CD8-positive, alpha-beta memory T cell (primary cell): ENCODE measurements around the gene TXLNA. TPM values are rescaled to one million over a fixed set of nuclear protein-coding genes. Genes with fewer than 3 reads are reported as not detected.

Experiments
- CTCF ChIA-PET: fragments of 350-600 bp; sonication (Branson Sonifier 250); formaldehyde crosslinking; loops from one replicate; lab custom pipeline; 2021; ENCODE audit warnings: antibody characterized with exemption; lab: Charles Lee
- POLR2A ChIA-PET: fragments of 350-600 bp; sonication (Branson Sonifier 250); formaldehyde crosslinking; loops from one replicate; lab custom pipeline; 2021; ENCODE audit warnings: antibody characterized with exemption; lab: Charles Lee
- DNase-seq, 5 donors: peaks; one replicate each; pipeline versions ENCODE4 v3.0.0 to v3.0.0-alpha.2; 2020 to 2022; ENCODE audit warnings: mixed read lengths in 1 of 5
- H3K27ac ChIP-seq: one replicate; pipeline ENCODE4 v1.7.0; 2013; ENCODE audit warnings: low read depth, mild to moderate bottlenecking, low read length, moderate library complexity
- H3K27me3 ChIP-seq: 2 replicates; pipeline ENCODE4 v1.7.0; 2013; ENCODE audit warnings: low read length, mild to moderate bottlenecking; ENCODE audit not compliant: insufficient read depth, poor library complexity, severe bottlenecking
- H3K36me3 ChIP-seq: 2 replicates; pipeline ENCODE4 v1.7.0; 2013; ENCODE audit warnings: mild to moderate bottlenecking, low read length, moderate library complexity; ENCODE audit not compliant: insufficient read depth
- H3K4me1 ChIP-seq: 2 replicates; pipeline ENCODE4 v1.7.0; 2013; ENCODE audit warnings: mild to moderate bottlenecking, low read length, moderate library complexity; ENCODE audit not compliant: insufficient read depth
- H3K4me3 ChIP-seq: 2 replicates; pipeline ENCODE4 v1.7.0; 2013; ENCODE audit warnings: mild to moderate bottlenecking, low read length
- H3K9me3 ChIP-seq: 2 replicates; pipeline ENCODE4 v1.7.0; 2013; ENCODE audit warnings: mild to moderate bottlenecking, low read length
- H3K27ac Mint-ChIP-seq, 8 donors: one replicate each; pipeline ENCODE4 v1.8.0; 2020 to 2021; ENCODE audit warnings: mixed read lengths in 8 of 8, mild to moderate bottlenecking in 6 of 8, inconsistent platforms in 3 of 8, moderate library complexity in 3 of 8
- H3K27me3 Mint-ChIP-seq, 2 donors: one replicate each; pipeline ENCODE4 v1.8.0; 2020 to 2021; ENCODE audit warnings: mixed read lengths in 2 of 2, mild to moderate bottlenecking in 1 of 2, moderate library complexity in 1 of 2
- H3K36me3 Mint-ChIP-seq, 3 donors: one replicate each; pipeline ENCODE4 v1.8.0; 2020 to 2021; ENCODE audit warnings: mixed read lengths in 3 of 3, inconsistent platforms in 1 of 3, mild to moderate bottlenecking in 1 of 3
- H3K4me1 Mint-ChIP-seq, 3 donors: one replicate each; pipeline ENCODE4 v1.8.0; 2020 to 2021; ENCODE audit warnings: mixed read lengths in 3 of 3, inconsistent platforms in 1 of 3, mild to moderate bottlenecking in 1 of 3
- H3K4me3 Mint-ChIP-seq, 7 donors: one replicate each; pipeline ENCODE4 v1.8.0; 2020 to 2021; ENCODE audit warnings: mixed read lengths in 7 of 7, mild to moderate bottlenecking in 6 of 7, moderate library complexity in 4 of 7, inconsistent platforms in 2 of 7
- H3K9me3 Mint-ChIP-seq, 5 donors: one replicate each; pipeline ENCODE4 v1.8.0; 2020 to 2022; ENCODE audit warnings: mixed read lengths in 5 of 5, mild to moderate bottlenecking in 3 of 5, moderate library complexity in 2 of 5, inconsistent platforms in 1 of 5
- polyA plus RNA-seq: library from polyadenylated mRNA; unstranded; fragments of 300-500 nt; fragmentation: Illumina TruSeq; gene quantifications from one replicate; pipeline ENCODE4 v1.2.3, GENCODE V29; 2021
- total RNA-seq, 2 experiments: library from RNA; stranded (reverse); gene quantifications; one replicate each; pipeline ENCODE4 v1.2.3, GENCODE V29; 2021

Gene TXLNA
- total and polyA plus RNA-seq, 3 experiments from 2014 or later, result 31.2 to 99.9 (median 99.0) TPM

- no peaks in the 10 kb centered on the region for H3K9me3 Mint-ChIP-seq
- peak overlapping the region; percentile 86 to 99 (median 91) for H3K4me3 Mint-ChIP-seq
These were observed 889 bp upstream of the TXLNA start for GRCh38 chr1:32178380-32179192.

GRCh38 chr1:32179193-32179442 is 357 bp upstream of the TXLNA start:
- POLR2A ChIA-PET, result interaction anchor here (0.7 to 2.7 kb wide), 11 partner anchors 17 to 215 kb away, joined by 3 to 17 read pairs (median 7); partner anchors contain the start of genes BSDC1, CCDC28B, KPNA6 and MARCKSL1
- no peaks in the 10 kb centered on the region for H3K27me3 Mint-ChIP-seq
- no peaks in the 10 kb centered on the region for H3K27me3 ChIP-seq
- H3K27ac ChIP-seq, result peak overlapping the region; percentile 88
- CTCF ChIA-PET, result interaction anchor here (0.8 to 1.7 kb wide), 4 partner anchors 9 to 172 kb away, joined by 3 to 4 read pairs (median 3); no protein-coding TSS in a partner anchor
- no peaks in the 10 kb centered on the region for H3K9me3 Mint-ChIP-seq
- peak overlapping the region; percentile 74 for H3K4me3 ChIP-seq
- H3K4me3 Mint-ChIP-seq, result peak overlapping the region; percentile 86 to 99 (median 91)
- no peaks in the 10 kb centered on the region for H3K36me3 ChIP-seq
- H3K27ac Mint-ChIP-seq, result peak overlapping the region; percentile 91 to 98 (median 94)
- peaks cover 28% of the 10 kb centered on the region for H3K4me1 ChIP-seq
- H3K36me3 Mint-ChIP-seq, result peaks cover 0 to 38% (median 5%) of the 10 kb centered on the region in 3 donors
- H3K4me1 Mint-ChIP-seq, result peaks cover 31 to 46% (median 41%) of the 10 kb centered on the region in 3 donors
- no peak for DNase-seq
- no peaks in the 10 kb centered on the region for H3K9me3 ChIP-seq

More at GRCh38 chr1:32178380-32179192, 889 bp upstream of the TXLNA start:
- H3K27me3 Mint-ChIP-seq, result no peaks in the 10 kb centered on the region
- Histone ChIP-seq H3K9me3 (no peaks in the 10 kb centered on the region), H3K4me1 (peaks cover 28% of the 10 kb centered on the region), H3K27ac (peak overlapping the region; percentile 88), H3K4me3 (peak overlapping the region; percentile 74), H3K36me3 (no peaks in the 10 kb centered on the region), H3K27me3 (no peaks in the 10 kb centered on the region)
- peaks cover 0 to 35% (median 2%) of the 10 kb centered on the region in 3 donors for H3K36me3 Mint-ChIP-seq
- ChIA-PET POLR2A (interaction anchor here (0.5 to 2.7 kb wide), 12 partner anchors 17 to 216 kb away, joined by 3 to 17 read pairs (median 6); partner anchors contain the start of genes BSDC1, CCDC28B, KPNA6 and MARCKSL1), CTCF (interaction anchor here (0.8 to 1.7 kb wide), 4 partner anchors 9 to 172 kb away, joined by 3 to 4 read pairs (median 3); no protein-coding TSS in a partner anchor)
- peaks cover 28 to 41% (median 36%) of the 10 kb centered on the region in 3 donors for H3K4me1 Mint-ChIP-seq
- peak overlapping the region; percentile 91 to 98 (median 94) for H3K27ac Mint-ChIP-seq
- DNase-seq, result no peak

- Histone ChIP-seq H3K27ac (peak overlapping the region; percentile 88), H3K9me3 (no peaks in the 10 kb centered on the region), H3K27me3 (no peaks in the 10 kb centered on the region), H3K4me1 (peaks cover 28% of the 10 kb centered on the region), H3K4me3 (peak overlapping the region; percentile 74), H3K36me3 (peaks cover 4% of the 10 kb centered on the region)
- H3K4me1 Mint-ChIP-seq, result peaks cover 40 to 56% (median 52%) of the 10 kb centered on the region in 3 donors
- H3K27me3 Mint-ChIP-seq, result no peaks in the 10 kb centered on the region
- H3K36me3 Mint-ChIP-seq, result peaks cover 0 to 41% (median 7%) of the 10 kb centered on the region in 3 donors
- ChIA-PET CTCF (interaction anchor here (1.1 to 1.7 kb wide), 4 partner anchors 7 to 170 kb away, joined by 3 to 6 read pairs (median 4); partner anchors contain the start of gene KPNA6), POLR2A (interaction anchor here (0.7 to 2.7 kb wide), 8 partner anchors 16 to 214 kb away, joined by 3 to 17 read pairs (median 8); partner anchors contain the start of genes BSDC1, CCDC28B, IQCC and KPNA6)
- peak overlapping the region; percentile 86 to 99 (median 91) for H3K4me3 Mint-ChIP-seq
- H3K27ac Mint-ChIP-seq, result peak overlapping the region; percentile 84 to 98 (median 92)
- DNase-seq, result peak in 3 of 5 donors; percentile 13
- no peaks in the 10 kb centered on the region for H3K9me3 Mint-ChIP-seq
These were observed 948 bp downstream of the TXLNA start for GRCh38 chr1:32180186-32181060.

GRCh38 chr1:32181065-32181464 is 1.6 kb downstream of the TXLNA start:
- peak overlapping the region; percentile 31 to 98 (median 92) for H3K27ac Mint-ChIP-seq
- H3K9me3 Mint-ChIP-seq, result no peaks in the 10 kb centered on the region
- H3K4me3 Mint-ChIP-seq, result peak overlapping the region; percentile 86 to 99 (median 91)
- no peak overlapping the region for H3K4me3 ChIP-seq
- ChIA-PET POLR2A (interaction anchor here (1.3 to 2.7 kb wide), 4 partner anchors 24 to 73 kb away, joined by 4 to 17 read pairs (median 9); partner anchors contain the start of genes IQCC and KPNA6), CTCF (interaction anchor here (1.7 kb wide), 2 partner anchors 73 to 141 kb away, joined by 4 to 6 read pairs; partner anchors contain the start of gene KPNA6)
- no peaks in the 10 kb centered on the region for H3K27me3 ChIP-seq
- no peaks in the 10 kb centered on the region for H3K9me3 ChIP-seq
- peak overlapping the region; percentile 88 for H3K27ac ChIP-seq
- H3K27me3 Mint-ChIP-seq, result no peaks in the 10 kb centered on the region
- H3K4me1 Mint-ChIP-seq, result peaks cover 41 to 60% (median 54%) of the 10 kb centered on the region in 3 donors
- peaks cover 6% of the 10 kb centered on the region for H3K36me3 ChIP-seq
- DNase-seq, result no peak
- H3K36me3 Mint-ChIP-seq, result peaks cover 2 to 43% (median 8%) of the 10 kb centered on the region in 3 donors
- H3K4me1 ChIP-seq, result peaks cover 28% of the 10 kb centered on the region

- Mint-ChIP-seq H3K4me3 (peak overlapping the region; percentile 86 to 99 (median 91)), H3K36me3 (peaks cover 7 to 48% (median 13%) of the 10 kb centered on the region in 3 donors), H3K27ac (peak overlapping the region in 6 of 8 donors; percentile 35 to 92 (median 91)), H3K9me3 (no peaks in the 10 kb centered on the region), H3K27me3 (no peaks in the 10 kb centered on the region), H3K4me1 (peaks cover 45 to 65% (median 59%) of the 10 kb centered on the region in 3 donors)
- no peak overlapping the region for H3K27ac ChIP-seq
- no peaks in the 10 kb centered on the region for H3K9me3 ChIP-seq
- DNase-seq, result no peak
- ChIA-PET POLR2A (no interaction called here), CTCF (interaction anchor here (0.7 to 0.8 kb wide), 2 partner anchors 65 to 67 kb away, joined by 3 read pairs; no protein-coding TSS in a partner anchor)
- H3K4me3 ChIP-seq, result no peak overlapping the region
- H3K4me1 ChIP-seq, result peaks cover 28% of the 10 kb centered on the region
- H3K36me3 ChIP-seq, result peaks cover 11% of the 10 kb centered on the region
- no peaks in the 10 kb centered on the region for H3K27me3 ChIP-seq
These were observed 2.1 kb downstream of the TXLNA start for GRCh38 chr1:32181563-32181962.

- DNase-seq, result no peak
- POLR2A ChIA-PET, result interaction anchor here (0.7 kb wide), 1 partner anchor 774 kb away, joined by 5 read pairs; no protein-coding TSS in a partner anchor
- no peaks in the 10 kb centered on the region for H3K27me3 Mint-ChIP-seq
- Histone ChIP-seq H3K4me1 (peaks cover 28% of the 10 kb centered on the region), H3K36me3 (peaks cover 16% of the 10 kb centered on the region), H3K27me3 (no peaks in the 10 kb centered on the region), H3K27ac (no peak overlapping the region), H3K4me3 (no peak overlapping the region), H3K9me3 (no peaks in the 10 kb centered on the region)
- CTCF ChIA-PET, result interaction anchor here (0.7 to 0.8 kb wide), 2 partner anchors 64 to 67 kb away, joined by 3 read pairs; no protein-coding TSS in a partner anchor
- H3K4me1 Mint-ChIP-seq, result peaks cover 45 to 66% (median 62%) of the 10 kb centered on the region in 3 donors
- peak overlapping the region in 4 of 8 donors; percentile 11 to 91 (median 54) for H3K27ac Mint-ChIP-seq
- peak overlapping the region in 4 of 7 donors; percentile 42 to 95 (median 75) for H3K4me3 Mint-ChIP-seq
- H3K9me3 Mint-ChIP-seq, result no peaks in the 10 kb centered on the region
- H3K36me3 Mint-ChIP-seq, result peaks cover 8 to 50% (median 14%) of the 10 kb centered on the region in 3 donors
These were observed 2.6 kb downstream of the TXLNA start for GRCh38 chr1:32182060-32182459.

- Mint-ChIP-seq H3K36me3 (peaks cover 8 to 70% (median 24%) of the 10 kb centered on the region in 3 donors), H3K27me3 (no peaks in the 10 kb centered on the region), H3K4me1 (peaks cover 44 to 59% (median 57%) of the 10 kb centered on the region in 3 donors), H3K4me3 (peak overlapping the region in 1 of 7 donors; percentile 18), H3K9me3 (no peaks in the 10 kb centered on the region), H3K27ac (peak overlapping the region in 2 of 8 donors; percentile 4 to 17)
- H3K27ac ChIP-seq, result no peak overlapping the region
- H3K9me3 ChIP-seq, result no peaks in the 10 kb centered on the region
- no peak overlapping the region for H3K4me3 ChIP-seq
- peaks cover 18% of the 10 kb centered on the region for H3K4me1 ChIP-seq
- H3K27me3 ChIP-seq, result no peaks in the 10 kb centered on the region
- DNase-seq, result no peak
- ChIA-PET CTCF (interaction anchor here (3.4 kb wide), 1 partner anchor 14 kb away, joined by 11 read pairs; the partner anchor contains the start of gene CCDC28B), POLR2A (no interaction called here)
- peaks cover 41% of the 10 kb centered on the region for H3K36me3 ChIP-seq
These were observed 5.2 kb downstream of the TXLNA start for GRCh38 chr1:32184650-32185049.
